ENCODE data around the gene COBLL1. TPM values are rescaled to one million over a fixed set of nuclear protein-coding genes. Genes with fewer than 3 reads are reported as not detected.

Gene COBLL1
- total RNA-seq, 1 experiment from 2014 or later, result 16.2 TPM

DNA sequence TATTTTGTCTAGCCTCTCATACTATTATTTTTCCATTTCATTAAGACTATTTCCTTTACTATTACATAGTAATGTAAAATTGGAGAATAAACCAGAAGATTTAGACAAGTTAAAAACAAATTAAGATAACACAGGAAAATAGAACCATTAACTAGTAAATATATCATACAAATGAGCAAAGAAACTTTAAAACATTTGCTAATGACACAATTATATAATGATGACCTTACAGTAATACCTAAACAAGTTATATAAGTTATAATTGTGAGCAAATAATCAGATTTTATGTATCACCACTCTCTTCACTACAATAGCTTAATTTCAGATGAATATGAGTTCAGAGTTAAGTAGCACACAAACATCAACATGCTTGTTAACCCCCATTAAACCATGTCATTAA, 147.8 kb downstream of the COBLL1 start:
- no peaks in the 10 kb centered on the region for H3K9me3 ChIP-seq (replicated peaks)
- H3K27ac ChIP-seq, result no peak overlapping the region
- DNase-seq, result no peak
- H3K4me3 ChIP-seq, result no peak overlapping the region
- H3K4me1 ChIP-seq, result no peaks in the 10 kb centered on the region
- no peaks in the 10 kb centered on the region for H3K27me3 ChIP-seq
- H3K36me3 ChIP-seq, result peaks cover 5% of the 10 kb centered on the region

DNA sequence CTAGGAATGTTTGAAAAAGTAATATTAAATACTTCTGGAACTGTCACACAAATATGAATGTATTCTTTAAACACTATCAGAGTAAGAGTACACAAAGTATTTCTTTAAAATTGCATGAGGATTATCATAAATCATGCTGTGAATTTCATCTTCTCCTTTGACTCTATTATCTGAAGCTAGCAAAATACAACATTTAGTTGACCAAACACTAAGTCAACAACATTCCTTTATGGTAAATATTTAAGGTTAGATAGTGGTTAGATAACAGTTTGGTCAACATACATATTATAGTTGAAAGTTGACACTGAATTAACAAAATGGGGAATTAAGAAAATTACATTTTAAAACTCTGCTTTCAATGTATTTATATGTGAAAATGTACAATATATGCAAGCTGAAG, 148.2 kb downstream of the COBLL1 start:
- no peaks in the 10 kb centered on the region for H3K4me1 ChIP-seq
- no peaks in the 10 kb centered on the region for H3K9me3 ChIP-seq (replicated peaks)
- DNase-seq, result no peak
- no peak overlapping the region for H3K27ac ChIP-seq
- no peaks in the 10 kb centered on the region for H3K27me3 ChIP-seq
- peaks cover under 1% of the 10 kb centered on the region for H3K36me3 ChIP-seq
- H3K4me3 ChIP-seq, result no peak overlapping the region

DNA sequence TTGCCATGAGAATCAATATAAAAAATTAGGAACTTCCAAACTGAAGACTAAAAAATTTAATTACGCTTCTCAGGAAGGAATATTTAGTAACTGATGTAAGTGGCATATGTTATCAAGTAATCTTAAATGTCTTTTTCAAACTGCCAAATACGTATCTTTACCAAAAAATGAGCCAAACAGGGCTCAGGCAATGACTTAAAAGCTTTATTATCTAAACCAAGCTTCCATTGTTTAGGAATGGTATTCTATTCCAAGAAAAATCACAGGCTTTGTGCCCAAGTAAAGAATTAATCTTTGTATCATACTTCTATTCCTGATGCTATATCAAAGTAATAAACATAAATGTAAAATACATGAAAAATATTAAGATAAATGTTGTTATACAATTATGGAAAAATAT, 148.7 kb downstream of the COBLL1 start:
- DNase-seq, result no peak
- H3K4me3 ChIP-seq, result no peak overlapping the region
- no peaks in the 10 kb centered on the region; the same call in none of the 2 replicates for H3K36me3 ChIP-seq
- H3K27me3 ChIP-seq, result no peaks in the 10 kb centered on the region
- H3K27ac ChIP-seq, result no peak overlapping the region
- no peaks in the 10 kb centered on the region for H3K9me3 ChIP-seq (replicated peaks)
- no peaks in the 10 kb centered on the region for H3K4me1 ChIP-seq

DNA sequence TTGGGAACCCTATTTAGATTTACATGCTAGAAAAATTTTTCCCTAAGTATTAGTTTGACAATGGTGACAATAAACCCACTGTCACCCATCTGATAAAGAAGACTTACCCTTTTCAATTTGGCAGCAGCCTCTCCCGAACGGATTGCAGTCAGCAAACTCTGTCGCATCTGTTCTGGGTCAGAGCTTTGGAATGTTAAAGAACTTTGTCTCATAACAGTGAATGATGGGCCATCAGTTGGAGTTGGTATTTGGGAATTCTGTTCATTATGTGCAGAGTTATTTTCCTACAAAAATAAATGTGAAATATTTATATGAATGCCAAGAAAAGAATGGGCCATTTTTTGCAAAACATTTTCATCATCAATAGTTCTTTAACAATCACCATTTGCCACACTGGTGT, 149.5 kb downstream of the COBLL1 start:
- Histone ChIP-seq H3K4me3 (no peak overlapping the region), H3K36me3 (peaks cover 3% of the 10 kb centered on the region), H3K27me3 (no peaks in the 10 kb centered on the region), H3K9me3 (replicated peaks) (no peaks in the 10 kb centered on the region), H3K4me1 (no peaks in the 10 kb centered on the region), H3K27ac (no peak overlapping the region)
- DNase-seq, result no peak

DNA sequence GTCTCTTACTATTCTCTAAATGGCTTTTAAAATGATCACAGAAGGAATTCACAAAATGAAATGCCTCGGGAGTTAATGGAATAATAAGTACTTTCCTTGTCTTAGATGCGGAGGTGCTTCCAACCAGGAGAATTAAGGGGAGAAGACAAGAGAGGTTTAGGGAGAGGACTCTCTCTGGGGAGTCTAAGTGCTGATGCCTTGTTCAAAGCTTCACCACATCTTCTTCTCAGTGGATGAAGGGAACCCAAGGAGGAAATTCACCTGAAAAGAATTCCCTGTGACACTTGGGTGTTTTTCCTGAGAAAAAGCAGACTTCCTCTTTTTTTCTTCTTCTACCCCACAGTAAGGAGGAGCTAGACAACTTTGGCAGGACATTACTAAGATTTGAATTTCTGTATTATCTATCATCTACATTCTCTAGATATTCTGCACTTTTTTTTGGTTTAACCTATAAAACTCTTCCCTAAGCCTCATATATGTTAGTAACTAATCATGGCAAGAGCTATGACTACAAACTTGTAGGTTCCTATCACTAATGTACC, 150.2 kb downstream of the COBLL1 start:
- Histone ChIP-seq H3K4me3 (no peak overlapping the region), H3K27me3 (no peaks in the 10 kb centered on the region), H3K27ac (no peak overlapping the region), H3K9me3 (replicated peaks) (no peaks in the 10 kb centered on the region), H3K4me1 (no peaks in the 10 kb centered on the region), H3K36me3 (peaks cover 3% of the 10 kb centered on the region)
- DNase-seq, result no peak

DNA sequence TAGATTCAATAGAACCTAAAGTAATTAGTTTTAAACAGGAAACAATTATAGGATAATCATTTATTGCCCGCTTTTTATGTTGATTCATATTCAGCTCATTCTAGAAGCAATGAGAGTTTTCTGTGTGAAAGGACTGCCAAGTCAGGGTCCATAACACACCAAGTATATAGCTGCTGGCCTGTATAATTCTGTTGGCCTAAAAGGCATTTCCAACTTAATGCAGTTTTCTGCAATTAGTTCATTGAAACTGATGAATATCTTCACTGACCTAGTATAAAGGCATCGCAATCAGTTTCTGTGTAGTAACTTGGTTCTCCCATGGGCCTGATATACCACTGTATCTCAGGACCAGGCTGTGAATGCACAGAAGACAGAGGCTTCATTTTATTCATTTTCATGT, 151.3 kb downstream of the COBLL1 start:
- H3K27ac ChIP-seq, result no peak overlapping the region
- H3K4me3 ChIP-seq, result no peak overlapping the region
- H3K9me3 ChIP-seq (replicated peaks), result no peaks in the 10 kb centered on the region
- H3K27me3 ChIP-seq, result no peaks in the 10 kb centered on the region
- DNase-seq, result no peak
- peaks cover 3% of the 10 kb centered on the region for H3K36me3 ChIP-seq
- H3K4me1 ChIP-seq, result no peaks in the 10 kb centered on the region

DNA sequence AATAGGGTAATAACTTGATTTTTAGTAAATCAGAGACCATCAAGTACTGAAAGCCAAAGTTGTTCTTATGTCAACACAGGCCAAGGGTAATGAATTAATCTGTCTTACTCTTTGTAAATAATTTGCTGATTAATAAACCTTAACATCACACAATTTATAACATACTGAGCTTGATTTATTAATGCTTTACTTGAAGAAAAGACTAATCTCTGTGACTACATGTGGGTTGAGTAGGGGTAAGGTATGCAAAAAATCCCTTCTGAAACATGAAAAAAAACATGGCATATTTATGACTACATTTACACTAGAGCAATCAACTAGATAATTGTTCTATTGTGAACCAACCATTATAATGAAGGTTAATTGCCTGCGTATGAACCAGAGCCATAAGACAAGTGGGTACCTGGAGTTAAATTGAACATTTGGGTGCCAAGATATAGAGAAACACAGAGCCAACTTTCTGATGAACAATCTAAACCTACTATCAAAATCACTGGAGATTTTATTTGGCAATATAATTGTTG, 152.7 kb downstream of the COBLL1 start:
- H3K4me3 ChIP-seq, result no peak overlapping the region
- no peak overlapping the region for H3K27ac ChIP-seq
- H3K36me3 ChIP-seq, result peaks cover 3% of the 10 kb centered on the region
- H3K9me3 ChIP-seq (replicated peaks), result no peaks in the 10 kb centered on the region
- H3K4me1 ChIP-seq, result no peaks in the 10 kb centered on the region
- H3K27me3 ChIP-seq, result no peaks in the 10 kb centered on the region
- no peak for DNase-seq

DNA sequence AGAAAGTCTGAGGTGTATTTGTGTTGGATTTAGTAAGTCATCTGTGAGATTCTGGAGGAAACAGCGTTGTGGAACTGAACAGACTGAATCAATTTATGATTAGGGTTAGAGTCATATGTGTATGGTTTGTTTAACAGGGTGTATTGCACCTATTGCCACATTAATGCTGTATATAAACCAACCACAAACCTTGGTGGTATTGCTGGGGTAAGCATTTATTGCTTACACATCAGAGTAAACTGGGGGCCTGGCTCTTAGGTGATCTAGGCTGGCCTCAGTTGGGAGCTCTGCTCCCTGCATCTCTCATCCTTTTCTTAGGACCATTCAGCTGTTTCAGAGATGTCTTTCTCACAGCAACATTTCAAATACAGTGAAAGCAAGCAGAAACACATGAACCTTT, 160.6 kb downstream of the COBLL1 start:
- H3K4me3 ChIP-seq, result no peak overlapping the region
- no peaks in the 10 kb centered on the region for H3K36me3 ChIP-seq
- H3K27me3 ChIP-seq, result no peaks in the 10 kb centered on the region
- no peak overlapping the region for H3K27ac ChIP-seq
- no peaks in the 10 kb centered on the region for H3K4me1 ChIP-seq
- DNase-seq, result no peak
- H3K9me3 ChIP-seq (replicated peaks), result no peaks in the 10 kb centered on the region

DNA sequence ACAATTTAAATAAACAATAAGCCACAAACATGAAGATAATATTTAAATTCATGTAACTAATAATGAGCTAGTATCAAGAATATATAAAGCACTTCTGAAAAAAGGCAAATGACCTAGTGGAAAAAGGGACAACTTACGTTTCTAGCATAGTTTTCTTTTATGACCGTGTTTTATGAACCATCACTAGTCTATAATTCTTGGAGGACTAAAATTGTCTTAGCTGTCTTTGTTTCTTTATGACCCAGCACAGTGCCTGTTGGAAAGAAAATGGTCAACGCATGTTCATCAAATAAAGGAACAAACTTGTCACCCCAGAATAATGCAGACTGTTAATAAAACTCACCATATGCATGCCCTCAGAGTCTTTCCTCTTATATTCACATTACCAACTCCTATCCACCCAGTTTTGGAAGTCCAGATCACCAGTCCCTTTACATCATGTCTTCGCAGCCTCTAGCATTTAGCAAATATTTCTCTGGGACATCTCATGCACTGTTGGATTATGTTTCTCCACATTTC, 162.9 kb downstream of the COBLL1 start:
- H3K4me1 ChIP-seq, result no peaks in the 10 kb centered on the region
- no peaks in the 10 kb centered on the region for H3K27me3 ChIP-seq
- DNase-seq, result no peak
- no peak overlapping the region for H3K27ac ChIP-seq
- no peaks in the 10 kb centered on the region for H3K9me3 ChIP-seq (replicated peaks)
- no peak overlapping the region for H3K4me3 ChIP-seq
- H3K36me3 ChIP-seq, result no peaks in the 10 kb centered on the region

DNA sequence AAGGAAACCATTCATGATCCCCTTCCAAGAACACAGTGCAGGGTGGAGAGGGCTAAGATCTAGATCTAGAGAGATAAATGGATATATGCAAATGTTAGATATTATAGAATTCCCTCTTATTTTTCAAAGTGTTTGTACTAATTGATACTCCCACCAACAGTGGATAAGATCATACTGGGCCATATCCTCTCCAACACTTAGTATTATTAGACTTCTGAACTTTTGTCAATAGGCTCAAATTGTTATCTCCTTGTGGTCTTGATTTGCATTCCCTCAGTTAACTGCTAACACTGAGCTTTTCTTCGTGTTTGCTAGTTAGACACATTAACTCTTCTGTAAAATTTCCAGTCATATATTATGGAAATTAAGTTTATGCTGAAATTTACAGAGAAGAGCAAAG, 163.9 kb downstream of the COBLL1 start:
- no peak for DNase-seq
- Histone ChIP-seq H3K27ac (no peak overlapping the region), H3K4me3 (no peak overlapping the region), H3K4me1 (no peaks in the 10 kb centered on the region), H3K9me3 (replicated peaks) (no peaks in the 10 kb centered on the region), H3K27me3 (no peaks in the 10 kb centered on the region), H3K36me3 (no peaks in the 10 kb centered on the region)

DNA sequence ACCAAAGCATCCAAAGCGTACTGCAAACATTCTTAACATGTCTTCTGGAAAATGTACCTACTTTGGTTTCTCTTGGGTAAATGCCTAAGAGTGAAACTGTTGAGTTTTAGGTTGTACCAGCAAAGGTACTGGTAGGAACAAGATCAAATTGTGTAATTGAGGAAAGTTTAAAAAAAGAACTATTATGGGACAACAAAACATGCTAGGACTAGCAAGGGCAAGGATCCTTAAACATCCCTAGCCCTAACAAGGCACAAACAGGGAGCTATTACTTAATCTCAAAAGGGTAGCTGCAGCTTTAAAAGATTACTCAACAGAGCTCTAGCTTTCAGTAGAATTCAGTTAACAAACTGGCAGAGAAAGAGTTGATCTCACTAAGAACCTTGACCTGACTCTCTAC, 164.4 kb downstream of the COBLL1 start:
- no peaks in the 10 kb centered on the region for H3K27me3 ChIP-seq
- DNase-seq, result no peak
- H3K36me3 ChIP-seq, result no peaks in the 10 kb centered on the region
- no peak overlapping the region for H3K27ac ChIP-seq
- H3K9me3 ChIP-seq (replicated peaks), result no peaks in the 10 kb centered on the region
- H3K4me1 ChIP-seq, result no peaks in the 10 kb centered on the region
- H3K4me3 ChIP-seq, result no peak overlapping the region

DNA sequence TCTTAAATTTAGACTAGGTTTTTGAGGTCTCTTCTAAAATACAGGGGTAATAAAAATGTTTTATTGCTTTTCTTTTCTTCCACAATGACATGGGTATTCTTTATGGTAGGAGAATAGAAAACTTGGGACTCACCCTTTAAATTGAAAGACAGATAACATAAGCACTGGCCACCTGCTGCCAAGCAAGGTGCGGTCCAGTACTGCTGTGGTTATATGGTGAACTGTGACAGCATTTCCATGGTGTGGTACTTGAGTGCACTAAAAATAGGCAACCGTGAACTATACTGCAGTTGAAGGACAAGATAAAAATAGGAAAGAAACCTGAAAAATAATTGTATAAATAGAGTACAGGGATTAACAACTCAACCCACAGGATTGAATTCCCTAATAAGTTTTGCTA, 165.9 kb downstream of the COBLL1 start:
- Histone ChIP-seq H3K4me1 (no peaks in the 10 kb centered on the region), H3K36me3 (no peaks in the 10 kb centered on the region), H3K27ac (no peak overlapping the region), H3K27me3 (no peaks in the 10 kb centered on the region), H3K4me3 (no peak overlapping the region), H3K9me3 (replicated peaks) (no peaks in the 10 kb centered on the region)
- no peak for DNase-seq

DNA sequence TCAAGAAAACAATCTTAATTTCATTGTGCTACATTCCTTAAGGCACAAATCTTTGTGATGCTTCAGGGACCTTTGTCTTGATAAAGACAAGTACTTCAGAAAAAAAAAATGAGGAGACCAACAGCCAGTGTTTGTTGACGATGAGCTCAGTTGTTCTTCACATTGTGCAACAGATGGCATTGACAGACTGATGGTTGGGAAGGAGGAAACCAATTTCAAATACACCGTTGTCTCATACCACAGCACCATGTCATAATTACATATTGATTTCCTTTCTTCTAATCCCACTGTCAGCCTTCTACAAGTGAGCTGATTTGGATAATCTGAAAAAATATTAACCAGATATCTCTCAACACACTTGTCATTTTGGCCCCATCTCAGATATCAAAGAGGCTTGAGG, 166.6 kb downstream of the COBLL1 start:
- Histone ChIP-seq H3K4me1 (no peaks in the 10 kb centered on the region), H3K4me3 (no peak overlapping the region), H3K27me3 (no peaks in the 10 kb centered on the region), H3K27ac (no peak overlapping the region), H3K36me3 (no peaks in the 10 kb centered on the region), H3K9me3 (replicated peaks) (no peaks in the 10 kb centered on the region)
- DNase-seq, result no peak

DNA sequence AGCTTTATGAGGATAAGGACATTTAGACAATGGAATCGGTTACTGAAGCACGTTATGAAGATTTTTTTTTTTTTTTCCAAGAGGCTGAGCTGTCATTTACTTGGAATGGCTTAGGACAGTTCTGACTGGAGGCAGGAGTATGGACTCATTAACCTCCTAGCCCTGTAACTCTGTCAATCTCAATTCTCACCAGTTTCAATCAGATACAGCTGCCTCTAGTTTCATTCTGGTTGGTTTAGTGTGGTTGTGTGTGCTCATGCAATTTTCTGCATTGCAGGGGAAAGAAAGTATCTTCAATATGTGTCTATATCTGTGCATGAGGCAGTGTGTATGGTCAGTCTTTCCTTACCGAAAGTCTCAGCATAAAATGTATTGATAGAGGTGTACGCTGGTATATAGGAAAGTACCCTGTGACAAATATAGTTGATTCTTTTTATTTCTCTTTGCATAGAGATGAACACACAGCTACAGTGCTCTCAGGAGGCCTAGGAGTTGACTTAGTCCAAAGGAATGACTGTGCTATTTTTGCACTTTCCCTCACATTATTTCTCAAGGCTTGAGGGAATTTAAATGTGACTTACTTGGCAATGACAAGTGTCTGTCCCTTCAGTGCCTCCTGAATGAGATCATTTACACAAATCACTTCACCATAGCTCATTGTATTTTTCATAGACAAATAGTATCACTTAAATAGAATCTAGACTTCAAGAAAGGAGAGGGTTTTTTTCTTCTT, 169.8 kb downstream of the COBLL1 start:
- DNase-seq, result no peak
- Histone ChIP-seq H3K27me3 (no peaks in the 10 kb centered on the region), H3K4me1 (no peaks in the 10 kb centered on the region), H3K36me3 (no peaks in the 10 kb centered on the region), H3K9me3 (replicated peaks) (no peaks in the 10 kb centered on the region), H3K4me3 (no peak overlapping the region), H3K27ac (no peak overlapping the region)

DNA sequence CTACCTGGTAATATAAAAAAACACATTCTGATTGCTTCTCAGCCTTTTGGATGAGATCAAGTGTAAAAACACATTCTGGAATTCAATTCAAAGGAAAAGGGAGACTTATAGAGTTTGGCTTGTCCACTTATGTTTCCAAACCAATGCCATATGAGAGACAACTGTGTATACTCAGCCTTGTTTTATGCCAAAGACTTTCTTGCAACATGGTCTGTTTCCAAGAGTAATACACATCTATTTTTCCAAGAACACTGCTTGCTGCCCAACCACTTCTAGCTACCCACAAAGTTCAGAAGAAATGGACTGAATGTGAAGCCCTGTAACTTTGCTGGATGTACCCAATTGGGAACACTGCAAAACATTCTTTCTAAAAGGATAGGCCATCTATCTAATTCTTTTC, 172.3 kb downstream of the COBLL1 start:
- no peak overlapping the region for H3K4me3 ChIP-seq
- H3K27me3 ChIP-seq, result no peaks in the 10 kb centered on the region
- no peaks in the 10 kb centered on the region for H3K36me3 ChIP-seq
- DNase-seq, result no peak
- H3K9me3 ChIP-seq (replicated peaks), result no peaks in the 10 kb centered on the region
- H3K27ac ChIP-seq, result no peak overlapping the region
- H3K4me1 ChIP-seq, result no peaks in the 10 kb centered on the region

DNA sequence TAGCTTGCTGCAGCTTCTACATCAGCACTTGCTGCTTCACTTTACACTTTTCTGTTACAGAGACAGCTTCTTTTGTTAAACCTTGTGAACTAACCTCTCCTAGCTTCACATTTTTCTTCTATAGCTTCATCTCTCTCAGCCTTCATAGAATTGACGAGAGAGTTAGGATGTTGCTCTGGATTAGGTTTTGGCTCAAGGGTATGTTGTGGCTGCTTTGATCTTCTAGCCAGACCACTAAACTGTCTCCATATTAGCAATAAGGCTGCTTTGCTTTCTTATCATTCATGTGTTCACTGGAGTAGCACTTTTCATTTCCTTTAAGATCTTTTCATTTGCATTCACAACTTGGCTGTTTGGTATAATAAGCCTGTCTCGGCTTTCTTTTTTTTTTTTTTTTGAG, 174.1 kb downstream of the COBLL1 start:
- no peak for DNase-seq
- Histone ChIP-seq H3K4me1 (no peaks in the 10 kb centered on the region), H3K4me3 (no peak overlapping the region), H3K36me3 (no peaks in the 10 kb centered on the region), H3K27ac (no peak overlapping the region), H3K9me3 (replicated peaks) (no peaks in the 10 kb centered on the region), H3K27me3 (no peaks in the 10 kb centered on the region)
